ENCODE measurements around the gene PANK1.

PANK1 gene

DNA sequence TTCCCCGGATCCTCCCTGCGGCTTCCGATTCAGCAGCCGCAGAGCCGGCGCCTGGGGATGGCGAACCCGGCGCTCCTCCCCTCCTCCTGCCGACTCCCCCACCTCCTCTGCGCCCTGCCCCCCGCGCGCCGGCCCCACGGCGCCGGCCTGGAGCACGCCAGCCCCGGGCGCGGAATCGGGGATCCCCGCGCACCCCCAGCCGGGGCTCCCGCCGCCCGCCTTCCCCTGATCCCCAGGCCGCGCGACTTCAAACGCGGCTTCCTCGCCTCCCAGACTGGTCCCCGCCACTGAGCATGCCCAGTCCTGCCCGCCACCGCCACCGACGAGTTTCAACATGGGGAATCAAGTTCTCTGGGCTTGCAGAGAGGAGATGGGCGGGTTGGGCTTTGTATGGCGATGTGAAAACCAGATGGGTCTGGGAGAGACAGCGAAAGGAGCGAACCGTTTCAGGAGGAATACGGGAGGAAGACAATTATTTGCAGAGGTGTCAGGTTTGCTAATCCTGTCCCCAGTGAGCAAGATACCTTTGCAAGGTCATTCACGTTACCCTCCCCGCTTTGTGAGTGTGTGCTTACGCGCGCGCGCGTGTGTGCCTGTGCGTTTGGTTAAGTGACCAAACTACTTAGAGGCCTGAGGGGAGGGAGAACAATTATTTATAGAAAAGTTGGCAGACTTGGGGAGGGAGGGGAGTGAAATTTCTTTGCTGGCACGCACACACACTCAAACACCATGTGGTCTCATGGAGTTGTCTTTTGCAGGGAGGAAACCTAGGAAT, at the start of gene PANK1:
TSS of gene PANK1 (minus strand) at position 276 of the 775 bp plus-strand sequence. CDS start 351 bp downstream, outside the sequence.
- H3K27ac ChIP-seq: peak within 1 kb of the TSS; percentile 95

DNA sequence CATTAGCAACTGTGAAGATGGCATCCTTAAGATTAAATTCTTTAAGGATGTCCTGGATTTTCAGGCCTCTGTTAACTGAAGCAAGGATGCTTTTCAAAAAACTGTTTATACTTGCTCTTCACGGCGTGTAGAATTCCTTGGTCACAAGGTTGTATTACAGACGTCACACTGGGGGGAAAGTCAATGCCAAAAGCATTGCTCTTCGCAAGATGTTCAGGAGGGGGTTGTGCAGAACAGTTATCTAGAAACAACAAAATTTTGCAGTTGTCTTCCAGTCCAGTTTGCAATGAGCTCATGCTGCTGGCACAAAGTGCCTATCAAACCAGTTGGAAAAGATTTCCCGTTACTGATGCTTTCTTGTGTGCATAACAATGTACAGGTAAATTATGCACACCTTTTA, 48.1 kb upstream of the PANK1 start:
- TF ChIP-seq, protein P1, sequence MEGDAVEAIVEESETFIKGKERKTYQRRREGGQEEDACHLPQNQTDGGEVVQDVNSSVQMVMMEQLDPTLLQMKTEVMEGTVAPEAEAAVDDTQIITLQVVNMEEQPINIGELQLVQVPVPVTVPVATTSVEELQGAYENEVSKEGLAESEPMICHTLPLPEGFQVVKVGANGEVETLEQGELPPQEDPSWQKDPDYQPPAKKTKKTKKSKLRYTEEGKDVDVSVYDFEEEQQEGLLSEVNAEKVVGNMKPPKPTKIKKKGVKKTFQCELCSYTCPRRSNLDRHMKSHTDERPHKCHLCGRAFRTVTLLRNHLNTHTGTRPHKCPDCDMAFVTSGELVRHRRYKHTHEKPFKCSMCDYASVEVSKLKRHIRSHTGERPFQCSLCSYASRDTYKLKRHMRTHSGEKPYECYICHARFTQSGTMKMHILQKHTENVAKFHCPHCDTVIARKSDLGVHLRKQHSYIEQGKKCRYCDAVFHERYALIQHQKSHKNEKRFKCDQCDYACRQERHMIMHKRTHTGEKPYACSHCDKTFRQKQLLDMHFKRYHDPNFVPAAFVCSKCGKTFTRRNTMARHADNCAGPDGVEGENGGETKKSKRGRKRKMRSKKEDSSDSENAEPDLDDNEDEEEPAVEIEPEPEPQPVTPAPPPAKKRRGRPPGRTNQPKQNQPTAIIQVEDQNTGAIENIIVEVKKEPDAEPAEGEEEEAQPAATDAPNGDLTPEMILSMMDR (conservative IDR thresholded peaks at IDR 0.05): no peak
- H3K27ac ChIP-seq: no peak overlapping the region

More for the DNA sequence above, at the start of gene PANK1:
- TF ChIP-seq, protein P1 (conservative IDR thresholded peaks at IDR 0.05): no peak

DNA sequence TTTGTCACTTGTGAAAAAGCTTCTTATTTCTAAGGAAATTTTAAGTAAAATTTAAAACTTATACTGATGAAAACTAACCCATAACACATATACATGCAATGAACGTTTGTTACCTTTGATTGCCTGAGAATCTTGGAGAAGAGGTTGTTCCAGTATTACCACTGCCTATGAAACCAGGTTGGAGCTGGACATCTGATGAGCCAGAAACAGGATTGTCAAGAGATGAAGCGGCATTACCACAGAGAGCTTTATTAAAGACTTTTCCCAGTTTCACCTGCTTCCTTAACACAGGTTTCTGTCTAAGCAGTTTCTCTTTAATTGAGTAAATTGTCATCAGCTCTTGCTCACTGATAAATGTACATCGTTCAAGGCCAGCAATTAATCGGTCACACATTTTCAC, 47.4 kb upstream of the PANK1 start:
- no peak overlapping the region for H3K27ac ChIP-seq
- TF ChIP-seq, protein P1 (conservative IDR thresholded peaks at IDR 0.05): no peak

DNA sequence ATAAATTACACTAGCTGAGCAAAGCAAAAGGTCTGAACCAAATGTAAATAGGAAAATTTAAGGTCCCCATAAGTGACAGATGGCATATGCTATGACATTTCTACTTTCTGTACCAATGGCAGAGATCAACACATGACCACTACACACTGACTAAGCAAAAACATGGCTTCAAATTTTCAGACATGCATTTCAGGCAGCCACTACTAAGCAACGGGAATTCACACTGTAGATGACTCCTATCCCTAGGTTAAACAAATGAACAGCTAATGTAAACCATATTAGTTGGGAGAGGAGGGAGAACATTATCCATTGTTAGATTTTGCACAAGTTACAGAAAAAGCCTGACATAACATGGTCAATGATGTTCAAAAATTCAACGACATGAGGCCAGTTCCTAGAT, 45.0 kb upstream of the PANK1 start:
- H3K27ac ChIP-seq: no peak overlapping the region
- TF ChIP-seq, protein P1 (conservative IDR thresholded peaks at IDR 0.05): no peak

DNA sequence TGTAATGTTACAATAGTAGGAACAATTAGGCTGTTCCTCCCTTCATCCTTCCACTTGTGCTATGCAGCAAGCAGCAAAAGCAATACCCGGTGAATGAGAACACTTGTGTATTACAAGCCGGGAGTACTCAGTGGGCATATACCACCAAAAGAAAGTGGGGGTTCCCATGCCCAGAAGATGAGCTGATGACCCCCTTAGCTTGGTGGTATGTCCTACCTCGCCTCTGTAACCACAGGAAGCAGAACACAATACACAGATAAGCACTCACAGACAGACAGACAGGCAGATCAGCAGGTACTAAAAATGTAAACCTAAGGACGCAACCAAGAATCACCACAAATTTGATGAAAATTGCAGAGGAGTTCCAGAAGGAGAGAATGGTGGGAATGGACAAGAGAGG, 40.9 kb upstream of the PANK1 start:
- H3K27ac ChIP-seq: no peak overlapping the region
- TF ChIP-seq, protein P1 (conservative IDR thresholded peaks at IDR 0.05): no peak

DNA sequence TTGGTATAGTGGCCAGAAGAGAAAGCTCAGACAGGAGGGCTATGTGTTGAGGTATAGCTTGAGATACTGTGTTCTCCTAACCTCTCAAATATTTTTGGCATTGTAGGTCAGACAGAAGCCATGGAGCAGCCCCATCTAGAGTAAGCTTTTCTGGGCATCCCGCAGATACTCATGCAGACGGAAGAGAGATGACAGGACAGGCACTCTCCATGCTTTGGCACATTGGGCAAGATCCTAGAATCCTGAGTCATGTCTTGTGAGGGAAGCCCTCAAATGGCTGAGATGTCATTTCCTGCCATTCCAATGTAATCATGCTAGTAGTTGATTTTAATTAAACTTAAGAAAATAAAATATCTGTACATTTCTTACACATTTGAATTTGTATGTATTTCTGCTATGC, 39.6 kb upstream of the PANK1 start:
- no peak overlapping the region for H3K27ac ChIP-seq
- TF ChIP-seq, protein P1 (conservative IDR thresholded peaks at IDR 0.05): no peak

DNA sequence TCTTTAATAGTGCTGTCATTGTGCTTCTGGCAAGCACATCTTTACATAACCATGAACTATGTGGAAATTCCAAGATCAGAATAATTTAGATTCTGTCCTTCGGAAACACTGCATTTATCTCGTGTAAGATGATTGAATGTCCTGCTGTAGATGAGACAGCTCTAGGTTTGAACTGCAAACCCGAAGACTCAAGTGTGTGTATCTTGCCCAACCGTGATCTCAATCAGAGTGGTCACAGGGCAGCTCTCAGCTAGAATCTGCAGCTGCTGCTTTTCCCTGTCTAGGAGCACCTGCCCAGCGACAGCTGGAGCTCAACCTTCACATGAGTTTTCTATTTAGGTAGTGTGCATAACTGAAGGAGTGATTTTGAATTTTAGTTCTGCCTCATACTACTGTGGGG, 38.8 kb upstream of the PANK1 start:
- no peak overlapping the region for H3K27ac ChIP-seq
- TF ChIP-seq, protein P1 (conservative IDR thresholded peaks at IDR 0.05): no peak
